WI38 (cell line): ENCODE measurements around the gene TAS2R31.

Experiments
- H3K4me3 ChIP-seq: 2 replicates; pipeline ENCODE4 v1.5.1; 2011; ENCODE audit warnings: low read depth, mild to moderate bottlenecking, control low read depth, low read length
- TF ChIP-seq, protein P1 (sequence below): IDR thresholded peaks from 2 replicates; pipeline ENCODE4 v1.5.1; 2012; ENCODE audit warnings: low read depth, mild to moderate bottlenecking, control low read depth, low read length

The TAS2R31 gene

DNA sequence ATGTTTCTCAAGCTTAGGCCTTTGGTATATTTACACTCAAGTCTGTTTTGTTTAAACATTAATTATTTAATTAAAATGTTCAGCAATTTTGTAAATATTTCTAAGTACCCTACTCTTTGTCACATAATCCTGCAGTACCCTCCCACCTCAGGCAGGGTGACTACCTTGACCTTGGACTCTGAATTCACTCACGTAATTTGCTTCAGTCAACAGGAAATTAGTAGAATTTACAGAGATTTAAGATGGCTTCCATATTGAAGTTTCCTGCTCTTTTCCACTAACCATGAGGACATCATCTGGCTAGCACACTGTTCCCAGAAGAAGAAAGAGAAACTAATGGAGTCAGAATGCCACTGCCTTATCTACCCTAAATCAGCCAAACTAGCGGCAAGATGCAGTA lies 7.8 kb downstream of the TAS2R31 start:
- TF ChIP-seq, protein P1, sequence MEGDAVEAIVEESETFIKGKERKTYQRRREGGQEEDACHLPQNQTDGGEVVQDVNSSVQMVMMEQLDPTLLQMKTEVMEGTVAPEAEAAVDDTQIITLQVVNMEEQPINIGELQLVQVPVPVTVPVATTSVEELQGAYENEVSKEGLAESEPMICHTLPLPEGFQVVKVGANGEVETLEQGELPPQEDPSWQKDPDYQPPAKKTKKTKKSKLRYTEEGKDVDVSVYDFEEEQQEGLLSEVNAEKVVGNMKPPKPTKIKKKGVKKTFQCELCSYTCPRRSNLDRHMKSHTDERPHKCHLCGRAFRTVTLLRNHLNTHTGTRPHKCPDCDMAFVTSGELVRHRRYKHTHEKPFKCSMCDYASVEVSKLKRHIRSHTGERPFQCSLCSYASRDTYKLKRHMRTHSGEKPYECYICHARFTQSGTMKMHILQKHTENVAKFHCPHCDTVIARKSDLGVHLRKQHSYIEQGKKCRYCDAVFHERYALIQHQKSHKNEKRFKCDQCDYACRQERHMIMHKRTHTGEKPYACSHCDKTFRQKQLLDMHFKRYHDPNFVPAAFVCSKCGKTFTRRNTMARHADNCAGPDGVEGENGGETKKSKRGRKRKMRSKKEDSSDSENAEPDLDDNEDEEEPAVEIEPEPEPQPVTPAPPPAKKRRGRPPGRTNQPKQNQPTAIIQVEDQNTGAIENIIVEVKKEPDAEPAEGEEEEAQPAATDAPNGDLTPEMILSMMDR, result no peak
- H3K4me3 ChIP-seq, result no peak overlapping the region

DNA sequence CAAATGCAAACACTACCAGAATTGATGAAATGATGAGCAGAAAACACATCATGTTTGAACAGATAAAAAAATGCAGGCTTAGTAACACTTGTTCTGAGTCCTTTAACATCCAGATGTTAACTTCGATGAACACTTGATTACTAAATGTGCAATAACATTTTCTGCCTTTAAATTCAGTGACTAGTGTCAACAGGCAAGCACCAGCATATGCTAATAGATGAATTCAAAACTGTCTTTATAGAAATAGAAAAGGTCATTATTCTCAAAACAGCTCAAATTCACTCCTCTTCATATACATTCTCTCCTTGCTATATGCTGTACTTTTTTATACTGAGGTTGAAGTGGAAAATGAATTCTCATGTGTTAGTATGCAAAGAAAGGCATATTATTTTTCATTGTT lies 8.7 kb downstream of the TAS2R31 start, which contains the start of gene TAS2R19:
Gene TAS2R19 (minus strand): TSS at position 101 of the 400 bp plus-strand sequence. CDS start 49 bp downstream, at position 52.
- TF ChIP-seq, protein P1, result no peak
- H3K4me3 ChIP-seq, result no peak within 1 kb of the TSS

GRCh38 chr12:11016937-11017336 lies 14.3 kb downstream of the TAS2R31 start:
- TF ChIP-seq, protein P1, result no peak

DNA sequence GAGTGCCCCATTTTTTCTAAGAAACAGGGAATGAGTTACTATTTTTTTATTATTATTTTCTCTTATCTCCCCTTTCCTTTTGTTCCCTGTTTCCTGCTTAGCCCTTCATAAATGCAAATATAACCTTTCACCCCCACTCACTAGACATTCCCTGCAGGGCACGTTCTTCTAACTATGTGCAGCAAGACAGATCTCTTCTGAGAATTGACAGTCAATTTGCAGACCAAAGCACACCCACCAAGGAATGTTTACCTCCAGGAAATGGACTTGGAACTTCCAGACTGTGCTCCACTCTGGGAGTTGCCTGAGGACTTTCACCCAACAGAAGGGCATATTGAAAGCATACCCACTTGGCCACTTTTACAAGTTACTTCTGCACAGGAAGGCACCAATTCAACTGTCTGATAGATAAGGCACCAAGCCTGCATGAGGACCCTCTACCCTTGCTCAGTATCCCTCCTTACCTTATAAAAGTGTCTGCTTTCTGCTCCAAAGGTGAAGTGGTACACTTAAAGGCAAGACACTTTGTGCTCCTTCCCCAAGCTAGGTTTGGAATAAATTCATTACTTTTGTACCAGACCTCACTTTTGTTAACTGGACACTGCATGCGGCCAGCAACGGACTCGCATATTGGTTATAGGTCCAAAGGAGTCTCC lies 15.3 kb downstream of the TAS2R31 start:
- TF ChIP-seq, protein P1, result no peak
- H3K4me3 ChIP-seq, result no peak overlapping the region

More at GRCh38 chr12:11016937-11017336, 14.3 kb downstream of the TAS2R31 start:
- no peak overlapping the region for H3K4me3 ChIP-seq

GRCh38 chr12:11014234-11014633 lies 17.0 kb downstream of the TAS2R31 start:
- no peak overlapping the region for H3K4me3 ChIP-seq
- TF ChIP-seq, protein P1, result no peak

- TF ChIP-seq, protein P1, result no peak
- no peak overlapping the region for H3K4me3 ChIP-seq
Measured at GRCh38 chr12:11007608-11008007, 23.6 kb downstream of the TAS2R31 start.

- TF ChIP-seq, protein P1, result no peak
- no peak within 1 kb of the TSS for H3K4me3 ChIP-seq
Measured at GRCh38 chr12:10998204-10998603, 33.0 kb downstream of the TAS2R31 start, which contains the start of gene TAS2R20. Gene TAS2R20, minus strand, starts transcription at chr12:10998304. Its CDS starts 429 bp downstream, at chr12:10997875.
